ENCODE data around the gene PIP5KL1. TPM values are rescaled to one million over a fixed set of nuclear protein-coding genes. Genes with fewer than 3 reads are reported as not detected.

Gene PIP5KL1
- total and polyA plus RNA-seq, 9 donors: 0.10 to 4.0 (median 1.9) TPM

DNA sequence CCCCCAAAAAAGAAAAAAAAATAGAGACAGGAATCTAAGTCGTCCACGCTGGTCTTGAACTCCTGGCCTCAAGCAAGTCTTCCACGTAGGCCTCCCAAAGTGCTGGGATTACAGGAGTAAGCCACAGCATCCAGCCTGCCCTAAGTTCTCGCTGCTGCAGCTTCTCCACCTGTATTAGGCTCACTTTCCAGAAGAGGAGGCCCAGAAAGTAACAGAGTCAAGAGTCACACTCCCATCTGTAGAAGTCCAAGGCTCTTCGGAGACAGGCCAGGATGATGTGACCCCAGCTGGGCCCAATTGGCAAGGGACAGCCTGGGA is 48.4 kb upstream of the PIP5KL1 start:
- H3K9me3 ChIP-seq: no peaks in the 10 kb centered on the region
- TF ChIP-seq, protein P1, sequence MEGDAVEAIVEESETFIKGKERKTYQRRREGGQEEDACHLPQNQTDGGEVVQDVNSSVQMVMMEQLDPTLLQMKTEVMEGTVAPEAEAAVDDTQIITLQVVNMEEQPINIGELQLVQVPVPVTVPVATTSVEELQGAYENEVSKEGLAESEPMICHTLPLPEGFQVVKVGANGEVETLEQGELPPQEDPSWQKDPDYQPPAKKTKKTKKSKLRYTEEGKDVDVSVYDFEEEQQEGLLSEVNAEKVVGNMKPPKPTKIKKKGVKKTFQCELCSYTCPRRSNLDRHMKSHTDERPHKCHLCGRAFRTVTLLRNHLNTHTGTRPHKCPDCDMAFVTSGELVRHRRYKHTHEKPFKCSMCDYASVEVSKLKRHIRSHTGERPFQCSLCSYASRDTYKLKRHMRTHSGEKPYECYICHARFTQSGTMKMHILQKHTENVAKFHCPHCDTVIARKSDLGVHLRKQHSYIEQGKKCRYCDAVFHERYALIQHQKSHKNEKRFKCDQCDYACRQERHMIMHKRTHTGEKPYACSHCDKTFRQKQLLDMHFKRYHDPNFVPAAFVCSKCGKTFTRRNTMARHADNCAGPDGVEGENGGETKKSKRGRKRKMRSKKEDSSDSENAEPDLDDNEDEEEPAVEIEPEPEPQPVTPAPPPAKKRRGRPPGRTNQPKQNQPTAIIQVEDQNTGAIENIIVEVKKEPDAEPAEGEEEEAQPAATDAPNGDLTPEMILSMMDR (IDR thresholded peaks at IDR 0.05): no peak
- TF ChIP-seq EP300 (IDR thresholded peaks at IDR 0.05) (no peak), POLR2A (IDR thresholded peaks at IDR 0.05) (no peak)
- intact Hi-C loops (cut with DNase I): loop anchor here in 1 of 4 donors (5.0 kb wide), 1 partner anchor 37 kb away; no protein-coding TSS in a partner anchor
- peak overlapping the region; percentile 89 for H3K4me3 ChIP-seq
- H3K27ac ChIP-seq: peak overlapping the region; percentile 41 to 58
- H3K36me3 ChIP-seq: no peaks in the 10 kb centered on the region
- H3K4me1 ChIP-seq (ENCODE audit: insufficient read depth): peaks cover 39% of the 10 kb centered on the region
- WGBS, 3 donors: 13 to 35% (median 23%) methylated on average over 5 of the region's 5 CpGs
- H3K27me3 ChIP-seq: no peaks in the 10 kb centered on the region
- no peak for DNase-seq

DNA sequence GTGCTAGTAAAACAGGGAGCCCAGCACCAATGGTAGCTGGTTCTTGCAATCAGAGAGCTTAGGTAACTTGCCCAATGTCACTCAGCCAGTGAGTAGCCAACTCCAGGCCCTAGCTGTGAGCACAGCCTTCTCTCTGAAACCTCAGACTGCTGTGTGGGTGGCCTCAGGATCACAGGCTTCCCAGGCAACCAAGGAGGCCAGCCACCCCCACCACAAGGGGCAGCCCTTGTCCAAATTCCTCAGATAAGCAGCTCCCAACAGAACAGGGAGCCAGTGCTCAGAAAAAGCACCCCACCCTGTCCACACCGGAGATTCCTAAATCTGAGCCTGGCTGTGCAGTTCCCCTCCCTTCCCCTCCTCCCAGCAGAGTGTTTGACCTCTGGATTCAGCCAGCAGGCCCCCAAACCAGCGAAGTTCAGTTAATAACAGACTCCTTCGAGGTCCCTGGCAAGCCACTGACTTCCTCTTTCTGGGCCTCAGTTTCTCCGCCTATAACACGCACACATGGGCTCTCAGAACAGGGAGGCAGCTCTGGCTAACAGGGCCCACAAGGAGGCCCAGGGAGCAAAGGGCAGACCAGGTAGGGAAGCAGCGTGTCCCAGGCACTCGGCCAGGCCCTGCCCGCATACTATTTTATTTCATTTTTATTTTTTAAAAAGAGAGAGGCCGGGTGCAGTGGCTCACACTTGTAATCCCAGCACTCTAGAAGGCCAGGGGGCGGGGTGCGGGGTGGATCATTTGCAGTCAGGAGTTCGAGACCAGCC is 47.5 kb upstream of the PIP5KL1 start:
- Histone ChIP-seq H3K36me3 (no peaks in the 10 kb centered on the region), H3K9me3 (no peaks in the 10 kb centered on the region), H3K27ac (peak overlapping the region; percentile 32 to 58), H3K4me1 (ENCODE audit: insufficient read depth) (peaks cover 48% of the 10 kb centered on the region), H3K4me3 (peak overlapping the region; percentile 89), H3K27me3 (no peaks in the 10 kb centered on the region)
- 13 to 17% (median 14%) methylated on average over 12 of the region's 12 CpGs for WGBS, 3 donors
- DNase-seq: peak; percentile 48 to 87 (median 75)
- intact Hi-C loops (cut with DNase I): loop anchor here in 1 of 4 donors (5.0 kb wide), 1 partner anchor 36 kb away; no protein-coding TSS in a partner anchor
- TF ChIP-seq EP300 (IDR thresholded peaks at IDR 0.05) (no peak), POLR2A (IDR thresholded peaks at IDR 0.05) (no peak)
- TF ChIP-seq, protein P1 (IDR thresholded peaks at IDR 0.05): no peak

DNA sequence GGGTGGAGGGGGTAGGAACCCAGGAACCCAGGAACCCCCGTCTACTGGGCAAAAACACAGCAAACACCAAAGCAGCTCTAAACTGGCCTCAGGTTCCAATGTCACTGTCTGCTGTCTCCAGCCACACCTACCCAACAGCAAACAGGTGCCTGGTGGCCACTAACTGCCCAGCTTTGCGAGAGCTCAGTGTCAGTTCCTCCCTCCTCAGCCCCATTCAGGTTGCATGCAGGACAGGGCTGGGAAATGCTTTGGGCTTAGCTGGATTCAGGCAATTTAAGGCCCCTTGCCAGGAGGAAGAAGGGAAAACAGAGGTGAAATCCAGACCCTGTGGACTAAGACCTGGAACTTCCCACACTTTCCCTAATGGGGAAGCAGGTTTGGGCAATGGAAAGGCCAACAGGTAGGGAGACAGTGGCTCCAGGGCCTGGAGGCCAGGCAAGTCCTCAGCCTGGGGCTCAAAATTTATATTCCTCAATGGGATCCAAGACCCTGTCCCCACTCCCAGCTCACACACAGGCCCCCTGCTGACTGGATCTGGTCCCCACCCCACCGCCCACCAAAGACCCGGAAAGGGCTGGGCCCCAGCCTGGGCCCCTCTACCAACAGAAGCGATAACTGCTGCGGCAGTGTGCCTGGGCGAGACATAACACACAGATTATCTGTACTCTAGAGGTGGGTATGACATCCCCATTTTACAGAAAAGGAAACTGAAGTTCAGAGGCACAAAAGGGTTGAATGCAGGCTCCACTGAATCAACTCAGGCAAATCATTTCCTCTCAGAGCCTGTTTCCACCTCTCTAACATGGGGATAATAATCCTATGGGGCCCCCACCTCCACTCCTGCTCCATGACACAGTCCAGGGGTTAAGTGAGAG is 46.7 kb upstream of the PIP5KL1 start:
- Histone ChIP-seq H3K9me3 (no peaks in the 10 kb centered on the region), H3K4me1 (ENCODE audit: insufficient read depth) (peaks cover 56% of the 10 kb centered on the region), H3K27ac (peak overlapping the region; percentile 32 to 58), H3K27me3 (no peaks in the 10 kb centered on the region), H3K4me3 (peak overlapping the region; percentile 89), H3K36me3 (no peaks in the 10 kb centered on the region)
- intact Hi-C loops (cut with DNase I): loop anchor here in 1 of 4 donors (5.0 kb wide), 1 partner anchor 35 kb away; no protein-coding TSS in a partner anchor
- 46 to 59% (median 56%) methylated on average over 7 of the region's 7 CpGs for WGBS, 3 donors
- TF ChIP-seq, protein P1 (IDR thresholded peaks at IDR 0.05): no peak
- no peak for TF ChIP-seq EP300 (IDR thresholded peaks at IDR 0.05)
- no peak for TF ChIP-seq POLR2A (IDR thresholded peaks at IDR 0.05)
- DNase-seq: no peak

DNA sequence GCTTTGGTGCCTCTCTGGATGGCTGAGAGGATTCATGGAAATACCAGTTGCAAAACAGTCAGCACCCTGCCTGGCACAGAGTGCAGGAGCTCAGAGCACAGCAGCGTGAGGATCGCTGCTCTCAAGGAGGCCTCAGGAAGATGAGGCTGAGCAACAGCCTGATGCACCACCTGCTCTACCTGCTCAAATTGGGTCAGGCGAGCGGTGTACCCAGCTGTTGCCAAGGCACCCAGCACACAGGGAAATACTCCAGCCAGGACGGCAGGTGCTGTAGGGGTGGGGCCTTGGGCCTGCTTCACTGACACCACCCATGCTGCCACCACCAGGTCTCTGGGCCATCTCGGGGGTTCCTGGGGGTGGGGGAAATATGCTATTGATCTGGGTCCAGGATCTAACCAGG is 45.9 kb upstream of the PIP5KL1 start:
- peak in 2 of 5 donors; percentile 24 to 27 for DNase-seq
- Histone ChIP-seq H3K36me3 (no peaks in the 10 kb centered on the region), H3K27me3 (no peaks in the 10 kb centered on the region), H3K27ac (no peak overlapping the region), H3K4me3 (peak overlapping the region; percentile 89), H3K4me1 (ENCODE audit: insufficient read depth) (peaks cover 62% of the 10 kb centered on the region), H3K9me3 (no peaks in the 10 kb centered on the region)
- TF ChIP-seq POLR2A (IDR thresholded peaks at IDR 0.05): no peak
- TF ChIP-seq, protein P1 (IDR thresholded peaks at IDR 0.05): no peak
- no peak for TF ChIP-seq EP300 (IDR thresholded peaks at IDR 0.05)
- intact Hi-C loops (cut with DNase I): loop anchor here in 1 of 4 donors (5.0 kb wide), 1 partner anchor 34 kb away; no protein-coding TSS in a partner anchor
- WGBS, 3 donors: 72 to 90% (median 83%) methylated on average over 5 to 6 of the region's 6 CpGs

Data from ovary (tissue), 9 donors.